ENCODE data around the gene C6orf120. TPM values are rescaled to one million over a fixed set of nuclear protein-coding genes. Genes with fewer than 3 reads are reported as not detected.

Gene C6orf120
- total RNA-seq, 1 donor from 2014 or later = 24.8 TPM

- Mint-ChIP-seq H3K27me3 (no peaks in the 10 kb centered on the region), H3K9me3 (no peaks in the 10 kb centered on the region), H3K36me3 (ENCODE audit: low read depth) (peaks cover 54% of the 10 kb centered on the region), H3K27ac (no peak overlapping the region), H3K4me1 (no peaks in the 10 kb centered on the region), H3K4me3 (no peak overlapping the region)
- intact Hi-C loops (cut with micrococcal nuclease) = no loop called here
- ATAC-seq (ENCODE audit: low read depth) = no peak
- ChIA-PET CTCF (no interaction called here), POLR2A (no interaction called here)
- DNase-seq = no peak
- TF ChIP-seq CTCF (IDR thresholded peaks at IDR 0.05) = no peak
Observed at GRCh38 chr6:169656546-169657283, 45.2 kb upstream of the C6orf120 start.

- Mint-ChIP-seq H3K4me3 (no peak overlapping the region), H3K9me3 (no peaks in the 10 kb centered on the region), H3K4me1 (no peaks in the 10 kb centered on the region), H3K27me3 (no peaks in the 10 kb centered on the region), H3K36me3 (ENCODE audit: low read depth) (peaks cover 57% of the 10 kb centered on the region), H3K27ac (no peak overlapping the region)
- intact Hi-C loops (cut with micrococcal nuclease) = no loop called here
- POLR2A ChIA-PET = no interaction called here
- DNase-seq (no peak), ATAC-seq (ENCODE audit: low read depth) (no peak)
- no peak for TF ChIP-seq CTCF (IDR thresholded peaks at IDR 0.05)
- CTCF ChIA-PET = no interaction called here
Observed at GRCh38 chr6:169657284-169657610, 44.7 kb upstream of the C6orf120 start.

DNA sequence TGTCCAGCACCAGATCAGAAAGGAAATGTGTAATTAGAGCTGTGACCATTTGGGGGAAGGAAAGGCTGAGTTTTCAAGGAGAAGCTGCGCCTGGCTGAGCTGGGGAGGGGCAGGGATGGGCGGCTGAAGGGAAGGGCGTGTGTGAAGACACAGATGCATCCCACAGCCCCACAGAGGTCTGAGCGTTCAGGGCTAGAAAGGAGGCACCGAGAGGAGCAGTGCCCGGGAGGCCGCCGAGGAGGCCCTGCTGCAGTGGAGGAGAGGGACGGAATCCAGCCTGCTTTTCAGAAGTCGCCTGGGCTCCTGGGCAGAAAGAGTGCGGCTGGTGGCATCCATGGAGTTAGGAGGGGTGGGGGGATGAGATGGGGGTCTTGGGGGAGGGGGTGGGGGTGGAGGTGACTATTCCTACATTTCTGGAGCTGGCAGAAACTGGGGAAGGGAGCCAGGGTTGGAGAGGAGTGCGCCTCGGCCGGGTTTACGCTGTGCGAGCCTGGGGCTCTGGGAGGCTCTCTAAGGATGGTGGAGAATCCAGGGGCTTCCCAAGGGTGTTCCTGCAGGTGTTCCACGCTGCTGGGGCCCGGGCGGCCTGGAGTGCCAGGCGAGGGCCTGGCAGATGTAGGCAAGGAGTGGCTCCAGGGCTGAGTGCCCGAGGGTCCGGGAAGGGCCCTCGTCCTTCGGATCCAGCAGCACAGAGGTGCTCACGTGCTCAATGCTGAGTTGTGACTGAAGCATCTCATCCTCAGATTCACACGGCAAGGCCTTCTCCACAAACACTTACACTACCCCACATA lies 41.9 kb upstream of the C6orf120 start:
- POLR2A ChIA-PET = no interaction called here
- intact Hi-C loops (cut with micrococcal nuclease) = no loop called here
- no peaks in the 10 kb centered on the region for H3K4me1 Mint-ChIP-seq

DNA sequence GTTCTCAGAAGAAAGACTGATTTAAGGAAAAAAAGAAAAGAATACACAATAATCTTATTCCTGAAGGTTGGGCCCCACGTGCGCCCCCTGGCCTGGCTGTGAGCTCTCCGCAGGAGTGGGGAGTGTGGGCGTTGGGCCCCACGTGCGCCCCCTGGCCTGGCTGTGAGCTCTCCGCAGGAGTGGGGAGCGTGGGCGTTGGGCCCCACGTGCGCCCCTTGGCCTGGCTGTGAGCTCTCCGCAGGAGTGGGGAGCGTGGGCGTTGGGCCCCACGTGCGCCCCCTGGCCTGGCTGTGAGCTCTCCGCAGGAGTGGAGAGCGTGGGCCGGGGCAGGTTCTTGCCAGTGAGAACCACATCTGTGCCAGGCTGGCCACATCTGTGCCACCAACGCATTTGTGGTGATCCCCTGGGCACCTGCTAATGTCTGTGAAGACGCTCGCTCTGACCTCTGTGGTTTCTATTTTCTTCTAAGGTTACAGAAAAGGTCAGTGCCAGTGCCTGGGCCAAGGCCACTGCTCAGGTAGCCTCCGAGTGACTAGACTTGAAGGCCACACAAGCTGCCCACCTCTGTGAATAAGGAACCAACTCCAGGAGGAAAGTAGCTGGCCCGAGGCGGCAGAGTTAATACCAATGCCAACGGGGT lies 41.1 kb upstream of the C6orf120 start:
- ATAC-seq (ENCODE audit: low read depth) = no peak
- peaks cover 68% of the 10 kb centered on the region for H3K36me3 Mint-ChIP-seq (ENCODE audit: low read depth)
- H3K27me3 Mint-ChIP-seq = no peaks in the 10 kb centered on the region
- no peaks in the 10 kb centered on the region for H3K9me3 Mint-ChIP-seq
- H3K4me1 Mint-ChIP-seq = no peaks in the 10 kb centered on the region
- no peak for DNase-seq
- intact Hi-C loops (cut with micrococcal nuclease) = no loop called here
- H3K27ac Mint-ChIP-seq = no peak overlapping the region
- ChIA-PET POLR2A (no interaction called here), CTCF (no interaction called here)
- TF ChIP-seq CTCF (IDR thresholded peaks at IDR 0.05) = no peak
- H3K4me3 Mint-ChIP-seq = no peak overlapping the region

More for the DNA sequence above, 41.9 kb upstream of the C6orf120 start:
- no peaks in the 10 kb centered on the region for H3K9me3 Mint-ChIP-seq
- no peak for TF ChIP-seq CTCF (IDR thresholded peaks at IDR 0.05)
- H3K27ac Mint-ChIP-seq = no peak overlapping the region
- DNase-seq (no peak), ATAC-seq (ENCODE audit: low read depth) (no peak)
- no peak overlapping the region for H3K4me3 Mint-ChIP-seq
- CTCF ChIA-PET = no interaction called here
- H3K36me3 Mint-ChIP-seq (ENCODE audit: low read depth) = peaks cover 64% of the 10 kb centered on the region
- no peaks in the 10 kb centered on the region for H3K27me3 Mint-ChIP-seq

DNA sequence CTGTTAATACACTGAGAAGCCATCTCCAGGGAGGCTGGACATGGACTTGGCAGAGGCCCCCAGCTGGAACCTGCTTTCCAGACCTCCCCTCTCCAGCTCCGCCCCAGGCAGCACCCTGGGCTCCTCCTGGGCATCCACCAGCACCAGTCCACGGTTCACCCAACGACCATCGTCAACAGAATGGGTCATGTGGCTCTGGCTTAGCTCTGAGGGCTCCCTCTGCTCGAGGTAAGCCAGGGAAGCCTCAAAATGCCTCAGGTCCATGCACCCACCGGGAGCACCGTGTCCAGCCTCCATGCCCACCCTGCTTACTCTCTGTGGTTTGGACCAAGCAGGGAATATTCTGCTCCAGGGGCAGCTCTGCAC lies 40.6 kb upstream of the C6orf120 start:
- H3K9me3 Mint-ChIP-seq = no peaks in the 10 kb centered on the region

More for the DNA sequence above, 40.6 kb upstream of the C6orf120 start:
- no peaks in the 10 kb centered on the region for H3K27me3 Mint-ChIP-seq
- ChIA-PET CTCF (no interaction called here), POLR2A (no interaction called here)
- ATAC-seq (ENCODE audit: low read depth) (no peak), DNase-seq (no peak)
- H3K27ac Mint-ChIP-seq = no peak overlapping the region
- H3K4me3 Mint-ChIP-seq = no peak overlapping the region
- no peaks in the 10 kb centered on the region for H3K4me1 Mint-ChIP-seq
- TF ChIP-seq CTCF (IDR thresholded peaks at IDR 0.05) = no peak
- H3K36me3 Mint-ChIP-seq (ENCODE audit: low read depth) = peaks cover 67% of the 10 kb centered on the region
- intact Hi-C loops (cut with micrococcal nuclease) = no loop called here

All from activated B cell treated with CpG ODN at 0.5 μM for 24 hours (primary cell).